Neuron (in vitro differentiated cells): ENCODE data around the gene COG5.

Source experiments
- H2AFZ ChIP-seq: one replicate; pipeline ENCODE4 v1.6.1; 2013; ENCODE audit warnings: low read depth, mild to moderate bottlenecking, inconsistent platforms, low read length, moderate library complexity
- H3K27me3 ChIP-seq: one replicate; pipeline ENCODE4 v1.6.1; 2013; ENCODE audit warnings: low read length; ENCODE audit not compliant: insufficient read depth
- H3K36me3 ChIP-seq: one replicate; pipeline ENCODE4 v1.6.1; 2013; ENCODE audit warnings: low read length; ENCODE audit not compliant: insufficient read depth
- H3K4me1 ChIP-seq: one replicate; pipeline ENCODE4 v1.6.1; 2013; ENCODE audit warnings: low read length; ENCODE audit not compliant: insufficient read depth
- H3K4me3 ChIP-seq: 2 replicates; pipeline ENCODE4 v1.5.1; 2013; ENCODE audit warnings: mild to moderate bottlenecking, low read length, moderate library complexity
- H3K9me3 ChIP-seq: one replicate; pipeline ENCODE4 v1.6.1; 2013; ENCODE audit warnings: low read length

The COG5 gene

GRCh38 chr7:107387573-107388219 lies 176.0 kb downstream of the COG5 start:
- no peaks in the 10 kb centered on the region for H3K4me1 ChIP-seq

GRCh38 chr7:107387128-107387527 lies 176.6 kb downstream of the COG5 start:
- Histone ChIP-seq H3K9me3 (peaks cover 3% of the 10 kb centered on the region), H3K4me1 (no peaks in the 10 kb centered on the region), H3K27me3 (no peaks in the 10 kb centered on the region), H3K4me3 (no peak overlapping the region), H2AFZ (no peak overlapping the region), H3K36me3 (no peaks in the 10 kb centered on the region)

More at GRCh38 chr7:107387573-107388219, 176.0 kb downstream of the COG5 start:
- H3K4me3 ChIP-seq = no peak overlapping the region
- no peak overlapping the region for H2AFZ ChIP-seq
- H3K36me3 ChIP-seq = no peaks in the 10 kb centered on the region
- H3K27me3 ChIP-seq = no peaks in the 10 kb centered on the region
- peaks cover 3% of the 10 kb centered on the region for H3K9me3 ChIP-seq

GRCh38 chr7:107386548-107387102 lies 177.1 kb downstream of the COG5 start:
- no peaks in the 10 kb centered on the region for H3K36me3 ChIP-seq
- H3K9me3 ChIP-seq = peaks cover 3% of the 10 kb centered on the region
- H3K4me1 ChIP-seq = no peaks in the 10 kb centered on the region
- no peak overlapping the region for H2AFZ ChIP-seq
- H3K4me3 ChIP-seq = no peak overlapping the region
- H3K27me3 ChIP-seq = no peaks in the 10 kb centered on the region

GRCh38 chr7:107384025-107384424 lies 179.7 kb downstream of the COG5 start:
- Histone ChIP-seq H3K4me3 (no peak overlapping the region), H3K4me1 (no peaks in the 10 kb centered on the region)

GRCh38 chr7:107383203-107383602 lies 180.5 kb downstream of the COG5 start:
- peaks cover 3% of the 10 kb centered on the region for H3K9me3 ChIP-seq
- no peaks in the 10 kb centered on the region for H3K36me3 ChIP-seq
- H3K4me1 ChIP-seq = no peaks in the 10 kb centered on the region
- H3K27me3 ChIP-seq = no peaks in the 10 kb centered on the region
- H2AFZ ChIP-seq = no peak overlapping the region
- no peak overlapping the region for H3K4me3 ChIP-seq

More at GRCh38 chr7:107384025-107384424, 179.7 kb downstream of the COG5 start:
- H3K9me3 ChIP-seq = peaks cover 3% of the 10 kb centered on the region
- H2AFZ ChIP-seq = no peak overlapping the region
- no peaks in the 10 kb centered on the region for H3K27me3 ChIP-seq
- no peaks in the 10 kb centered on the region for H3K36me3 ChIP-seq

GRCh38 chr7:107381453-107381852 lies 182.3 kb downstream of the COG5 start:
- H3K4me3 ChIP-seq = no peak overlapping the region
- no peaks in the 10 kb centered on the region for H3K36me3 ChIP-seq

GRCh38 chr7:107373354-107373753 lies 190.4 kb downstream of the COG5 start:
- Histone ChIP-seq H3K27me3 (no peaks in the 10 kb centered on the region), H3K36me3 (no peaks in the 10 kb centered on the region), H2AFZ (no peak overlapping the region), H3K4me1 (peaks cover 2% of the 10 kb centered on the region), H3K4me3 (no peak overlapping the region), H3K9me3 (no peaks in the 10 kb centered on the region)

More at GRCh38 chr7:107381453-107381852, 182.3 kb downstream of the COG5 start:
- Histone ChIP-seq H2AFZ (no peak overlapping the region), H3K4me1 (no peaks in the 10 kb centered on the region), H3K27me3 (no peaks in the 10 kb centered on the region), H3K9me3 (peaks cover 3% of the 10 kb centered on the region)

- Histone ChIP-seq H3K4me3 (no peak overlapping the region), H3K36me3 (no peaks in the 10 kb centered on the region), H3K27me3 (no peaks in the 10 kb centered on the region), H3K4me1 (peaks cover 2% of the 10 kb centered on the region), H3K9me3 (no peaks in the 10 kb centered on the region), H2AFZ (no peak overlapping the region)
These were observed 191.4 kb downstream of the COG5 start for GRCh38 chr7:107372298-107372697.

- Histone ChIP-seq H3K4me3 (no peak overlapping the region), H3K4me1 (peaks cover 2% of the 10 kb centered on the region), H3K9me3 (no peaks in the 10 kb centered on the region), H3K36me3 (no peaks in the 10 kb centered on the region), H2AFZ (no peak overlapping the region), H3K27me3 (no peaks in the 10 kb centered on the region)
These were observed 192.9 kb downstream of the COG5 start for GRCh38 chr7:107370816-107371215.

- H3K4me3 ChIP-seq = no peak overlapping the region
- H3K27me3 ChIP-seq = no peaks in the 10 kb centered on the region
- H3K36me3 ChIP-seq = peaks cover 19% of the 10 kb centered on the region
- H2AFZ ChIP-seq = no peak overlapping the region
- no peaks in the 10 kb centered on the region for H3K4me1 ChIP-seq
- peaks cover 11% of the 10 kb centered on the region for H3K9me3 ChIP-seq
These were observed 198.9 kb downstream of the COG5 start for GRCh38 chr7:107364787-107365186.

GRCh38 chr7:107359520-107360316 lies 204.0 kb downstream of the COG5 start:
- Histone ChIP-seq H3K36me3 (peaks cover 21% of the 10 kb centered on the region), H3K4me3 (no peak overlapping the region), H3K9me3 (peaks cover 19% of the 10 kb centered on the region), H3K27me3 (no peaks in the 10 kb centered on the region), H2AFZ (no peak overlapping the region), H3K4me1 (no peaks in the 10 kb centered on the region)

- no peaks in the 10 kb centered on the region for H3K4me1 ChIP-seq
- no peaks in the 10 kb centered on the region for H3K27me3 ChIP-seq
- no peak overlapping the region for H3K4me3 ChIP-seq
- H3K9me3 ChIP-seq = peaks cover 16% of the 10 kb centered on the region
- peaks cover 11% of the 10 kb centered on the region for H3K36me3 ChIP-seq
- no peak overlapping the region for H2AFZ ChIP-seq
These were observed 208.1 kb downstream of the COG5 start for GRCh38 chr7:107355616-107356015.

GRCh38 chr7:107354640-107355039 lies 209.1 kb downstream of the COG5 start:
- Histone ChIP-seq H2AFZ (no peak overlapping the region), H3K4me3 (no peak overlapping the region), H3K27me3 (no peaks in the 10 kb centered on the region), H3K9me3 (peaks cover 6% of the 10 kb centered on the region), H3K36me3 (peaks cover 1% of the 10 kb centered on the region), H3K4me1 (no peaks in the 10 kb centered on the region)
